Right kidney (tissue), 1 donor: ENCODE data around the gene SLC12A1.

Experiments used
- DNase-seq: peaks from one replicate; pipeline ENCODE4 v3.0.0-alpha.2; 2016

Gene SLC12A1

GRCh38 chr15:48352474-48353072, 146.5 kb downstream of the SLC12A1 start:
- no peak for DNase-seq
